Gastroesophageal sphincter (tissue), 3 donors: Measurements from ENCODE around the gene PPP1R2.

Experiments used
- EP300 ChIP-seq: sonication (generic); formaldehyde crosslinking; IDR thresholded peaks from one replicate; pipeline ENCODE4 v1.6.1; 2017; ENCODE audit warnings: antibody characterized with exemption, mild to moderate bottlenecking
- POLR2A ChIP-seq, 2 donors: fragments of 450-650 bp; IDR thresholded peaks; one replicate each; pipeline ENCODE4 v1.6.1; 2017; ENCODE audit warnings: antibody characterized with exemption in 2 of 2, mild to moderate bottlenecking in 2 of 2, moderate library complexity in 1 of 2
- POLR2AphosphoS5 ChIP-seq: sonication (generic); formaldehyde crosslinking; IDR thresholded peaks from one replicate; pipeline ENCODE4 v1.6.1; 2017; ENCODE audit warnings: antibody characterized with exemption
- TF ChIP-seq, protein P1 (sequence below), 4 experiments: fragments of 200-600 bp in 2 of 4; fragments of 450-650 bp in 2 of 4; sonication (generic) in 1 of 4; IDR thresholded peaks; one replicate each; pipeline ENCODE4 v1.5.1; 2017 to 2019; ENCODE audit warnings: antibody characterized with exemption in 4 of 4, mild to moderate bottlenecking in 2 of 4, moderate library complexity in 2 of 4

DNA sequence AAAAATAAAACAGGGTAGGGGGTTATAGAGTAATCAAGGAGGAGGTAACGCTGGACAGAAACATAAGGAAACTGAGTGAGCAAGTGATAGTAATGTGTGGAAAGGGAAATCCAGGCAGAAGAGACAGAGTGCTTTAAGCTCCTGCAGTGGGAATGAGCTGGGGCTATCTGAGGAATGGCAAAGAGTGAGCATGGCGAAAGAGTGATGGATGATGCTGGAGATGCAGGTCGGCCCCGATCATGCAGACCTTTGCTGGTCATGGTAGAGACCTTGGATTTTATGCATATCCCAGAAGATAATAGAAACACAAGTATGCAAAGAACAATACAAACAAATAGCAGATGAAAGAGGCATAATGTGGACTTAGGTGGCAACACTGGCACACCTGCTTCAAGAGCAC lies 74.3 kb downstream of the PPP1R2 start:
- TF ChIP-seq, protein P1, sequence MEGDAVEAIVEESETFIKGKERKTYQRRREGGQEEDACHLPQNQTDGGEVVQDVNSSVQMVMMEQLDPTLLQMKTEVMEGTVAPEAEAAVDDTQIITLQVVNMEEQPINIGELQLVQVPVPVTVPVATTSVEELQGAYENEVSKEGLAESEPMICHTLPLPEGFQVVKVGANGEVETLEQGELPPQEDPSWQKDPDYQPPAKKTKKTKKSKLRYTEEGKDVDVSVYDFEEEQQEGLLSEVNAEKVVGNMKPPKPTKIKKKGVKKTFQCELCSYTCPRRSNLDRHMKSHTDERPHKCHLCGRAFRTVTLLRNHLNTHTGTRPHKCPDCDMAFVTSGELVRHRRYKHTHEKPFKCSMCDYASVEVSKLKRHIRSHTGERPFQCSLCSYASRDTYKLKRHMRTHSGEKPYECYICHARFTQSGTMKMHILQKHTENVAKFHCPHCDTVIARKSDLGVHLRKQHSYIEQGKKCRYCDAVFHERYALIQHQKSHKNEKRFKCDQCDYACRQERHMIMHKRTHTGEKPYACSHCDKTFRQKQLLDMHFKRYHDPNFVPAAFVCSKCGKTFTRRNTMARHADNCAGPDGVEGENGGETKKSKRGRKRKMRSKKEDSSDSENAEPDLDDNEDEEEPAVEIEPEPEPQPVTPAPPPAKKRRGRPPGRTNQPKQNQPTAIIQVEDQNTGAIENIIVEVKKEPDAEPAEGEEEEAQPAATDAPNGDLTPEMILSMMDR (IDR thresholded peaks at IDR 0.05) = no peak
- TF ChIP-seq POLR2AphosphoS5 = no peak
- no peak for TF ChIP-seq EP300
- TF ChIP-seq POLR2A (IDR thresholded peaks at IDR 0.05) = no peak
